ENCODE measurements around the gene DNAH1.
A peak's percentile ranks its signal among the peaks of the same experiment; 100 is the strongest.
"Not testable (repeated sequence)": the region's sequence is repeated elsewhere in the genome, so short reads cannot be mapped to it uniquely, and the experiment has no call there.

The DNAH1 gene

GRCh38 chr3:52338131-52338530 lies 22.0 kb downstream of the DNAH1 start:
- DNase-seq (ENCODE audit: low spot score), result not testable (repeated sequence)

GRCh38 chr3:52339612-52340011 lies 23.5 kb downstream of the DNAH1 start:
- peak; percentile 69 for DNase-seq (ENCODE audit: low spot score)

- no peak for DNase-seq (ENCODE audit: low spot score)
Measured at GRCh38 chr3:52341123-52341522, 25.0 kb downstream of the DNAH1 start.

- DNase-seq (ENCODE audit: low spot score), result no peak
Measured at GRCh38 chr3:52343946-52344600, 28.0 kb downstream of the DNAH1 start.

GRCh38 chr3:52345521-52346109 lies 29.5 kb downstream of the DNAH1 start:
- DNase-seq (ENCODE audit: low spot score), result peak; percentile 78

- DNase-seq (ENCODE audit: low spot score), result peak; percentile 79
Measured at GRCh38 chr3:52346623-52347530, 30.8 kb downstream of the DNAH1 start.

GRCh38 chr3:52347716-52348635 lies 31.9 kb downstream of the DNAH1 start:
- DNase-seq (ENCODE audit: low spot score), result no peak

- no peak for DNase-seq (ENCODE audit: low spot score)
Measured at GRCh38 chr3:52349131-52349530, 33.0 kb downstream of the DNAH1 start.

GRCh38 chr3:52349611-52350395 lies 33.7 kb downstream of the DNAH1 start:
- DNase-seq (ENCODE audit: low spot score), result no peak

- no peak for DNase-seq (ENCODE audit: low spot score)
Measured at GRCh38 chr3:52350416-52350815, 34.3 kb downstream of the DNAH1 start.

GRCh38 chr3:52350981-52351761 lies 35.1 kb downstream of the DNAH1 start:
- DNase-seq (ENCODE audit: low spot score), result no peak

GRCh38 chr3:52351762-52352368 lies 35.7 kb downstream of the DNAH1 start:
- no peak for DNase-seq (ENCODE audit: low spot score)

- DNase-seq (ENCODE audit: low spot score), result no peak
Measured at GRCh38 chr3:52352566-52352965, 36.4 kb downstream of the DNAH1 start.

- no peak for DNase-seq (ENCODE audit: low spot score)
Measured at GRCh38 chr3:52353291-52353855, 37.3 kb downstream of the DNAH1 start.

- no peak for DNase-seq (ENCODE audit: low spot score)
Measured at GRCh38 chr3:52354676-52355075, 38.6 kb downstream of the DNAH1 start.

- no peak for DNase-seq (ENCODE audit: low spot score)
Measured at GRCh38 chr3:52355526-52355925, 39.4 kb downstream of the DNAH1 start.

- no peak for DNase-seq (ENCODE audit: low spot score)
Measured at GRCh38 chr3:52356126-52356525, 40.0 kb downstream of the DNAH1 start.

GRCh38 chr3:52357151-52358080 lies 41.3 kb downstream of the DNAH1 start:
- no peak for DNase-seq (ENCODE audit: low spot score)

Measured in GM03348 (cell line).